Gastrocnemius medialis (tissue), 4 donors: ENCODE measurements around the gene TAS1R3. TPM values are rescaled to one million over a fixed set of nuclear protein-coding genes. Genes with fewer than 3 reads are reported as not detected.

ENCODE experiments used
- ATAC-seq, 2 donors: fragments of 150-250 bp; one replicate each; pipeline ENCODE4 v1.9.1; 2016
- DNase-seq, 2 donors: peaks; one replicate each; pipeline ENCODE4 v3.0.0-alpha.2; 2019
- H3K27ac ChIP-seq, 4 donors: fragments of 200-600 bp; sonication (generic); 1 replicate in 1 of 4; 2 replicates in 3 of 4; pipeline ENCODE4 v1.5.1; 2016 to 2018; ENCODE audit warnings: mild to moderate bottlenecking in 2 of 4, moderate library complexity in 1 of 4
- H3K27me3 ChIP-seq, 3 donors: fragments of 200-600 bp; sonication (generic) in 2 of 3; 1 replicate in 1 of 3; 2 replicates in 2 of 3; pipeline versions ENCODE4 v1.5.1 to v1.6.0; 2016 to 2019; ENCODE audit warnings: mild to moderate bottlenecking in 1 of 3, moderate library complexity in 1 of 3
- H3K36me3 ChIP-seq, 2 donors: fragments of 200-600 bp; sonication (generic) in 1 of 2; one replicate each; pipeline ENCODE4 v1.5.1; 2017 to 2018
- H3K4me1 ChIP-seq, 2 donors: fragments of 200-600 bp; sonication (generic) in 1 of 2; one replicate each; pipeline ENCODE4 v1.5.1; 2016 to 2017; ENCODE audit warnings: mild to moderate bottlenecking in 2 of 2
- H3K4me3 ChIP-seq, 4 donors: fragments of 200-600 bp; sonication (generic) in 3 of 4; 1 replicate in 1 of 4; 2 replicates in 3 of 4; pipeline ENCODE4 v1.5.1; 2016 to 2019; ENCODE audit warnings: mild to moderate bottlenecking in 2 of 4
- H3K9me3 ChIP-seq, 3 donors: fragments of 200-600 bp; sonication (generic) in 2 of 3; 1 replicate in 1 of 3; 2 replicates in 2 of 3; pipeline ENCODE4 v1.5.1; 2016 to 2019
- CTCF ChIP-seq, 5 experiments: fragments of 450-650 bp in 3 of 5; fragments of 200-600 bp in 2 of 5; sonication (generic) in 2 of 5; IDR thresholded peaks in 4 of 5; conservative IDR thresholded peaks in 1 of 5; 1 replicate in 4 of 5; 2 replicates in 1 of 5; pipeline ENCODE4 v1.5.1; 2016 to 2019; ENCODE audit warnings: antibody characterized with exemption in 5 of 5, mild to moderate bottlenecking in 3 of 5, moderate library complexity in 3 of 5
- POLR2A ChIP-seq, 2 donors: fragments of 450-650 bp; IDR thresholded peaks; one replicate each; pipeline ENCODE4 v1.6.1; 2017; ENCODE audit warnings: antibody characterized with exemption in 2 of 2, mild to moderate bottlenecking in 2 of 2, moderate library complexity in 2 of 2
- in situ Hi-C, 4 donors: fragments of 200-750 bp; cut with MboI; loops; one replicate each; pipeline versions ENCODE4 v1.15.0 to v1.8.0; 2017; ENCODE audit warnings: low sequenced_read_pairs in 4 of 4
- intact Hi-C: fragments of 100-400 bp; cut with DNase I; formaldehyde crosslinking; loops from one replicate; pipeline ENCODE4 v1.15.1; 2023; ENCODE audit warnings: low total_unique reads
- total RNA-seq, 4 donors: library from RNA; depleted of rRNA; stranded (reverse); fragments of >200 nt; gene quantifications; one replicate each; pipeline versions ENCODE4 v1.1.0 to v1.2.3, GENCODE V29; 2016

The TAS1R3 gene
- total RNA-seq, 4 donors from 2014 or later, result 0.20 to 0.44 TPM; not detected in 2

- no peaks in the 10 kb centered on the region for H3K9me3 ChIP-seq
- peaks cover 0 to 16% of the 10 kb centered on the region in 2 donors for H3K36me3 ChIP-seq
- H3K4me3 ChIP-seq, result no peak overlapping the region
- ATAC-seq (no peak), DNase-seq (no peak)
- peaks cover 58 to 70% of the 10 kb centered on the region in 2 donors for H3K4me1 ChIP-seq
- intact Hi-C loops, result no loop called here
- in situ Hi-C loops, result no loop called here
- H3K27me3 ChIP-seq, result no peaks in the 10 kb centered on the region
- H3K27ac ChIP-seq, result peak overlapping the region in 1 of 4 donors; percentile 91
- TF ChIP-seq POLR2A (IDR thresholded peaks at IDR 0.05) (no peak), CTCF (IDR thresholded peaks at IDR 0.05 in 4 of 5, conservative IDR thresholded peaks at IDR 0.05 in 1 of 5) (no peak)
These were observed 8.7 kb upstream of the TAS1R3 start for GRCh38 chr1:1322418-1322817.

GRCh38 chr1:1322952-1323351 lies 8.1 kb upstream of the TAS1R3 start:
- ATAC-seq, result no peak
- H3K4me1 ChIP-seq, result peaks cover 53 to 64% of the 10 kb centered on the region in 2 donors
- no peak for TF ChIP-seq CTCF (IDR thresholded peaks at IDR 0.05 in 4 of 5, conservative IDR thresholded peaks at IDR 0.05 in 1 of 5)
- no peak for TF ChIP-seq POLR2A (IDR thresholded peaks at IDR 0.05)
- in situ Hi-C loops, result no loop called here
- intact Hi-C loops, result no loop called here
- peak overlapping the region in 1 of 4 donors; percentile 31 for H3K4me3 ChIP-seq
- no peaks in the 10 kb centered on the region for H3K9me3 ChIP-seq
- H3K36me3 ChIP-seq, result peaks cover 0 to 21% of the 10 kb centered on the region in 2 donors
- DNase-seq, result no peak
- H3K27ac ChIP-seq, result peak overlapping the region in 1 of 4 donors; percentile 39
- no peaks in the 10 kb centered on the region for H3K27me3 ChIP-seq

GRCh38 chr1:1324084-1324523 lies 7.0 kb upstream of the TAS1R3 start:
- Histone ChIP-seq H3K27me3 (no peaks in the 10 kb centered on the region), H3K36me3 (peaks cover 0 to 23% of the 10 kb centered on the region in 2 donors), H3K27ac (peak overlapping the region; percentile 86 to 97 (median 92)), H3K4me3 (peak overlapping the region; percentile 78 to 95 (median 85)), H3K9me3 (no peaks in the 10 kb centered on the region), H3K4me1 (peaks cover 43 to 53% of the 10 kb centered on the region in 2 donors)
- intact Hi-C loops (loop anchor here (2.0 kb wide), 2 partner anchors 15 to 25 kb away; partner anchors contain the start of genes DVL1 and PUSL1), in situ Hi-C loops (no loop called here)
- ATAC-seq (peak; percentile 10 to 28), DNase-seq (no peak)
- TF ChIP-seq POLR2A (IDR thresholded peaks at IDR 0.05) (no peak), CTCF (IDR thresholded peaks at IDR 0.05 in 4 of 5, conservative IDR thresholded peaks at IDR 0.05 in 1 of 5) (no peak)

GRCh38 chr1:1324524-1325287 lies 6.4 kb upstream of the TAS1R3 start, which contains the start of the genes CPTP and INTS11:
Gene CPTP, plus strand, starts transcription at chr1:1324802. Its CDS starts 2,109 bp downstream, at chr1:1326911.
Gene INTS11, minus strand, starts transcription at chr1:1324660. Its CDS starts 52 bp downstream, at chr1:1324608.
- Histone ChIP-seq H3K27me3 (no peaks in the 10 kb centered on the region), H3K4me1 (peaks cover 43 to 53% of the 10 kb centered on the region in 2 donors), H3K4me3 (peak within 1 kb of the TSS; percentile 78 to 95 (median 85)), H3K9me3 (no peaks in the 10 kb centered on the region), H3K36me3 (peaks cover 0 to 17% of the 10 kb centered on the region in 2 donors), H3K27ac (peak within 1 kb of the TSS; percentile 86 to 97 (median 92))
- ATAC-seq (peak; percentile 83 to 88), DNase-seq (peak; percentile 91 to 92)
- intact Hi-C loops, result loop anchor here (2.0 kb wide), 2 partner anchors 16 to 24 kb away; partner anchors contain the start of genes DVL1 and PUSL1
- TF ChIP-seq POLR2A (IDR thresholded peaks at IDR 0.05) (peak; percentile 76 to 91), CTCF (IDR thresholded peaks at IDR 0.05 in 4 of 5, conservative IDR thresholded peaks at IDR 0.05 in 1 of 5) (no peak)
- in situ Hi-C loops, result no loop called here
